ENCODE measurements around the gene TMBIM1. TPM values are rescaled to one million over a fixed set of nuclear protein-coding genes. Genes with fewer than 3 reads are reported as not detected.

TMBIM1 gene
- total RNA-seq, 6 donors from 2014 or later = 112 to 359 (median 236) TPM

- H3K4me1 ChIP-seq = peaks cover 10 to 49% (median 29%) of the 10 kb centered on the region in 4 donors
- no peaks in the 10 kb centered on the region for H3K27me3 ChIP-seq
- no peaks in the 10 kb centered on the region for H3K36me3 ChIP-seq
- TF ChIP-seq, protein P1, sequence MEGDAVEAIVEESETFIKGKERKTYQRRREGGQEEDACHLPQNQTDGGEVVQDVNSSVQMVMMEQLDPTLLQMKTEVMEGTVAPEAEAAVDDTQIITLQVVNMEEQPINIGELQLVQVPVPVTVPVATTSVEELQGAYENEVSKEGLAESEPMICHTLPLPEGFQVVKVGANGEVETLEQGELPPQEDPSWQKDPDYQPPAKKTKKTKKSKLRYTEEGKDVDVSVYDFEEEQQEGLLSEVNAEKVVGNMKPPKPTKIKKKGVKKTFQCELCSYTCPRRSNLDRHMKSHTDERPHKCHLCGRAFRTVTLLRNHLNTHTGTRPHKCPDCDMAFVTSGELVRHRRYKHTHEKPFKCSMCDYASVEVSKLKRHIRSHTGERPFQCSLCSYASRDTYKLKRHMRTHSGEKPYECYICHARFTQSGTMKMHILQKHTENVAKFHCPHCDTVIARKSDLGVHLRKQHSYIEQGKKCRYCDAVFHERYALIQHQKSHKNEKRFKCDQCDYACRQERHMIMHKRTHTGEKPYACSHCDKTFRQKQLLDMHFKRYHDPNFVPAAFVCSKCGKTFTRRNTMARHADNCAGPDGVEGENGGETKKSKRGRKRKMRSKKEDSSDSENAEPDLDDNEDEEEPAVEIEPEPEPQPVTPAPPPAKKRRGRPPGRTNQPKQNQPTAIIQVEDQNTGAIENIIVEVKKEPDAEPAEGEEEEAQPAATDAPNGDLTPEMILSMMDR (IDR thresholded peaks at IDR 0.05) = no peak
- peak in 1 of 2 donors; percentile 40 for TF ChIP-seq POLR2AphosphoS5 (IDR thresholded peaks at IDR 0.05)
- TF ChIP-seq EP300 (IDR thresholded peaks at IDR 0.05) = no peak
- TF ChIP-seq POLR2A (IDR thresholded peaks at IDR 0.05) = peak in 1 of 4 donors; percentile 74
- no peaks in the 10 kb centered on the region for H3K9me3 ChIP-seq
- no peak overlapping the region for H3K4me3 ChIP-seq
- WGBS, 2 donors = 56 to 61% methylated on average over 14 to 16 of the region's 16 CpGs
- peak; percentile 2 to 74 for ATAC-seq (ENCODE audit: low FRiP score in 2 of 2)
- no peak for DNase-seq
- peak overlapping the region; percentile 64 to 86 (median 70) for H3K27ac ChIP-seq
These were observed 40.8 kb upstream of the TMBIM1 start for GRCh38 chr2:218332920-218333645.

DNA sequence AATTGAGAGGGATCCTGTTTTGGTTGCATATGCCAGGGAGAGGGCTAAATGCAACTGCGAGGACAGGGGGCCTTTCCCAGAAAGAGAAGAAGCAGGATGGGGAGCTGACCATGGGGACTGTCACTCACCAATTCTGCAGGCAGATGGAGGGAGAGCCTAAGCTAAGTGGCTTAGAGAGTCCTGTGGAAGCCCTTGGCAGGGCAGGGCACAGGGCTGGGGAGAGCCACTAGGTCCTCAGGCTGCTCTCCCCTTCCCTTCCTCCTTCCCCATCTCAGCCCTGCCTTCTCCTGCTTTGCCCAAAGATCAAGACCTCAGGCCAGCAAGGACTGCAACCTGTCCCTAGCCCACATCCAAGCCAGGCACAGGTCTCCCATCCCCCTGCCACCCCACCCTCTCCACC lies 40.0 kb upstream of the TMBIM1 start:
- ATAC-seq (ENCODE audit: low FRiP score in 2 of 2) = no peak
- peak overlapping the region; percentile 64 to 86 (median 70) for H3K27ac ChIP-seq
- H3K4me1 ChIP-seq = peaks cover 12 to 57% (median 33%) of the 10 kb centered on the region in 4 donors

DNA sequence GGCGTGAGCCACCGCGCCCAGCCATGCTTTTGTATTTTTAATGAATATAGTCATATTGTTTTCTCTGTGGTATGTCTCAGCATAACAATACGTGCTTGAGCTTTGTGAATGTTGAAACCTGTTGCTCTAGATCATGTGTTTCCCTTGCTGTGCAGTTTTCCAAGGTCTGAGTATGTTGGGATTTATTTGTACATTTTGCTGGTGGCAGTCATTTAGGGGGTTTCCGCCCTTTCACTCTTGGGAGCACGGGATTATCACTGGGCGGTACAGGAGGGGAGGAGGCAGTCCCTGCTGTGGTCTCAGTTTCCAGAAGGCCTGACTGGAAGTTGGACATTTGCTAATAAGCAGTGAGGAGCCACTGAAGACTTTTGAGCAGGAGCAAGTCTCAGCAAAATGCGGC lies 39.4 kb upstream of the TMBIM1 start:
- H3K27me3 ChIP-seq = no peaks in the 10 kb centered on the region
- DNase-seq = no peak
- H3K9me3 ChIP-seq = no peaks in the 10 kb centered on the region
- ATAC-seq (ENCODE audit: low FRiP score in 2 of 2) = no peak
- H3K36me3 ChIP-seq = no peaks in the 10 kb centered on the region
- H3K4me3 ChIP-seq = no peak overlapping the region
- no peak for TF ChIP-seq EP300 (IDR thresholded peaks at IDR 0.05)
- TF ChIP-seq POLR2A (IDR thresholded peaks at IDR 0.05) = peak in 1 of 4 donors; percentile 73
- TF ChIP-seq, protein P1 (IDR thresholded peaks at IDR 0.05) = no peak
- no peak for TF ChIP-seq POLR2AphosphoS5 (IDR thresholded peaks at IDR 0.05)
- peaks cover 12 to 63% (median 38%) of the 10 kb centered on the region in 4 donors for H3K4me1 ChIP-seq
- H3K27ac ChIP-seq = peak overlapping the region; percentile 64 to 86 (median 70)
- WGBS, 2 donors = 84 to 86% methylated on average over 8 of the region's 8 CpGs

More for the DNA sequence above, 40.0 kb upstream of the TMBIM1 start:
- H3K27me3 ChIP-seq = no peaks in the 10 kb centered on the region
- no peaks in the 10 kb centered on the region for H3K36me3 ChIP-seq
- WGBS, 2 donors = 61 to 100% methylated on average over 1 of the region's 1 CpG
- no peak overlapping the region for H3K4me3 ChIP-seq
- no peaks in the 10 kb centered on the region for H3K9me3 ChIP-seq
- TF ChIP-seq EP300 (IDR thresholded peaks at IDR 0.05) = no peak
- no peak for TF ChIP-seq POLR2A (IDR thresholded peaks at IDR 0.05)
- TF ChIP-seq, protein P1 (IDR thresholded peaks at IDR 0.05) = no peak
- no peak for TF ChIP-seq POLR2AphosphoS5 (IDR thresholded peaks at IDR 0.05)
- no peak for DNase-seq

- TF ChIP-seq EP300 (IDR thresholded peaks at IDR 0.05) (no peak), POLR2A (IDR thresholded peaks at IDR 0.05) (no peak), POLR2AphosphoS5 (IDR thresholded peaks at IDR 0.05) (no peak)
- TF ChIP-seq, protein P1 (IDR thresholded peaks at IDR 0.05) = no peak
- WGBS, 2 donors = 45 to 63% methylated on average over 1 to 8 of the region's 8 CpGs
These were observed 37.7 kb upstream of the TMBIM1 start for GRCh38 chr2:218329826-218330593.

More at GRCh38 chr2:218329826-218330593, 37.7 kb upstream of the TMBIM1 start:
- Histone ChIP-seq H3K27ac (peak overlapping the region; percentile 31 to 86 (median 80)), H3K4me3 (no peak overlapping the region), H3K9me3 (no peaks in the 10 kb centered on the region), H3K27me3 (no peaks in the 10 kb centered on the region), H3K4me1 (peaks cover 12 to 75% (median 55%) of the 10 kb centered on the region in 4 donors), H3K36me3 (no peaks in the 10 kb centered on the region)
- ATAC-seq (ENCODE audit: low FRiP score in 2 of 2) (peak; percentile 12 to 84), DNase-seq (peak; percentile 21 to 77)
